ENCODE data around the gene WDCP. TPM values are rescaled to one million over a fixed set of nuclear protein-coding genes. Genes with fewer than 3 reads are reported as not detected.
"Not testable (repeated sequence)": the region's sequence is repeated elsewhere in the genome, so short reads cannot be mapped to it uniquely, and the experiment has no call there.

The WDCP gene
- total RNA-seq, 2 experiments from 2014 or later = 20.2 to 23.0 TPM

DNA sequence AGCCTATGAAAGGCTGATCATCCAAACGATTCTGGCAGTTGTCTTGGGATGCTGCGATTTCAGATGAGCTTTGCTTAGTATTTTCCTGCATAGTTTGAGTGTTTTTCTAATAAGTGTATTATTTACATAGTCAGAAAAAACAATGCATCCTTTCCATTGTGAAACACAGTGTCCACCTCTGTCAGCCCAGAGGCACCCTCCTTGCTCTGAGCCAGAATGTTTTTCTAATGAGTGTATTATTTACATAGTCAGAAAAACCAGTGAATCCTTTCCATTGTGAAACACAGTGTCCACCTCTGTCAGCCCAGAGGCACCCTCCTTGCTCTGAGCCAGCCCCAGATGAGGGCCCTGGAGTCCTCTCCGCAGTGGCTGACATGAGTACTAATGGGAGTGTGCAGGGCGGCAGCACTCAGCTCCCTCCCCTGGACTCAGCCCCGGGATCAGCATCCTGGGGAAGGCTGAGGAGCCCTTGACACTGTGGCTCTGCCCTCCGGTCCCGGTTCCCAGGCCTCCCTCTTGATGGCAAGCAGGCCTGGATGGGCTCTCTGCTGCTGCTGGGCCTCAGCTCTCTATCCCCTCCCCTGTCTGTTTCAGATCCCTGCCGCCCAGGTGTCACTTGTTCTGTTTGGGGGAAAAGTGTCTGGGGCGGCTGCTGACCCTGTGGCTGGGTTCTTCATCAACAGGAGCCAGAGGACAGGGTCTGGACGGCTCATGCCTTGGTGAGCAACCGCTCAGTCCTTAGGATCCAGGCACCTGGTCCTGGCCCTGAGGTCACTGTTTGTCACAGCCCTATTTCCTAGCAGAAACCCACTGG is 31.4 kb downstream of the WDCP start:
- TF ChIP-seq, protein P1, sequence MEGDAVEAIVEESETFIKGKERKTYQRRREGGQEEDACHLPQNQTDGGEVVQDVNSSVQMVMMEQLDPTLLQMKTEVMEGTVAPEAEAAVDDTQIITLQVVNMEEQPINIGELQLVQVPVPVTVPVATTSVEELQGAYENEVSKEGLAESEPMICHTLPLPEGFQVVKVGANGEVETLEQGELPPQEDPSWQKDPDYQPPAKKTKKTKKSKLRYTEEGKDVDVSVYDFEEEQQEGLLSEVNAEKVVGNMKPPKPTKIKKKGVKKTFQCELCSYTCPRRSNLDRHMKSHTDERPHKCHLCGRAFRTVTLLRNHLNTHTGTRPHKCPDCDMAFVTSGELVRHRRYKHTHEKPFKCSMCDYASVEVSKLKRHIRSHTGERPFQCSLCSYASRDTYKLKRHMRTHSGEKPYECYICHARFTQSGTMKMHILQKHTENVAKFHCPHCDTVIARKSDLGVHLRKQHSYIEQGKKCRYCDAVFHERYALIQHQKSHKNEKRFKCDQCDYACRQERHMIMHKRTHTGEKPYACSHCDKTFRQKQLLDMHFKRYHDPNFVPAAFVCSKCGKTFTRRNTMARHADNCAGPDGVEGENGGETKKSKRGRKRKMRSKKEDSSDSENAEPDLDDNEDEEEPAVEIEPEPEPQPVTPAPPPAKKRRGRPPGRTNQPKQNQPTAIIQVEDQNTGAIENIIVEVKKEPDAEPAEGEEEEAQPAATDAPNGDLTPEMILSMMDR (IDR thresholded peaks at IDR 0.05) = no peak
- ATAC-seq (no peak), DNase-seq (no peak)
- Mint-ChIP-seq H3K4me1 (ENCODE audit: low read depth) (peaks cover 3% of the 10 kb centered on the region), H3K9me3 (no peaks in the 10 kb centered on the region), H3K36me3 (ENCODE audit: low read depth) (no peaks in the 10 kb centered on the region), H3K4me3 (no peak overlapping the region), H3K27ac (no peak overlapping the region), H3K27me3 (peaks cover 14% of the 10 kb centered on the region)
- intact Hi-C loops (cut with micrococcal nuclease) = no loop called here
- CTCF ChIA-PET = no interaction called here
- POLR2A ChIA-PET = no interaction called here

DNA sequence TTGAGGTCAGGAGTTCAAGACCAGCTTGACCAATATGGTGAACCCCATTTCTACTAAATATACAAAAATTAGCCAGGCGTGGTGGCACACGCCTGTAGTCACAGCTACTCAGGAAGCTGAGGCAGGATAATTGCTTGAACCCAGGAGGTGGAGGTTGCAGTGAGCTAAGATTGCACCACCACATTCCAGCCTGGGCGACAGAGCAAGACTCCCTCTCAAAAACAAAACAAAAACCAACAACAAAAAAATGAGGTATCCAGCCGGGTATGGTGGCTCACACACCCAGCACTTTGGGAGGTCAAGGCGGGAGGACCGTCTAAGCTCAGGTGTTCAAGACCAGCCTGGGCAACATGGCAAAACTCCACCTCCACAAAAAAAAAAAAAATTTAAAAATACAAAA is 32.3 kb downstream of the WDCP start:
- H3K36me3 Mint-ChIP-seq (ENCODE audit: low read depth); H3K4me3 Mint-ChIP-seq; H3K4me1 Mint-ChIP-seq (ENCODE audit: low read depth); intact Hi-C loops (cut with micrococcal nuclease); H3K27ac Mint-ChIP-seq; H3K9me3 Mint-ChIP-seq; ATAC-seq; CTCF ChIA-PET; DNase-seq; POLR2A ChIA-PET: not testable (repeated sequence)
- H3K27me3 Mint-ChIP-seq = peaks cover 15% of the 10 kb centered on the region

DNA sequence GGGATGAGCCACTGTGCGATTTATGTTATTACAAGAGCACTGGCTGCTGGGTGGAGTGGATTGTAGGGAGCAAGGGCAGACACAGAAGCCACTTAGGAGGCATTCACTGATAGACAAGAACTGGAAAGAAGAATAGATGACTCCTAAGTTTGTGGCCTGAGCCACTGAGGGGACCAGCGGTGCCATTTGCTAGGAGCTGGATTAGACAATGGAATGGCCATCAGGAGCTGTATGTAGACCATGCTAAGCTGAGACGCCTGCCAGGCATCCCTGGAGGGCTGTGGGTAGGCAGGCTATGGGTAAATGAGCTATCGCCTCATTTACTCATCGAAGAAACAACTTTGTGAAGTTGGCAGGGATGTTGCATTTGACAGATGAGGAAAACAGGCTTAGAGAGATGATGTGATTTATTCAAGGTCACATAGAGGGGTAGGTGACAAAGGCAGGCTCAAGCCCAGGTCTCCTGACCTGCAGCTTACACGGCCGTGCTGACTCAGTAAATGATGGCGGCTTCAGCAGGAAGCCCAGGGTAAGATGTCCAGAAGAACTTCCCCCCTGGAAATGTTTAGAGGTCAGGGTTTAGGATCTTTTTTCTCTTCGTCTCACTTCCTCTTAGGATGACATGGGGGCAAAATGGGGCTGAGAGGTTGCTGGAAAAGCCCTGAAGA is 34.5 kb downstream of the WDCP start:
- TF ChIP-seq, protein P1 (IDR thresholded peaks at IDR 0.05) = no peak
- ATAC-seq (no peak), DNase-seq (no peak)
- H3K4me3 Mint-ChIP-seq = no peak overlapping the region
- H3K27me3 Mint-ChIP-seq = peaks cover 23% of the 10 kb centered on the region
- H3K4me1 Mint-ChIP-seq (ENCODE audit: low read depth) = peaks cover 3% of the 10 kb centered on the region
- POLR2A ChIA-PET = no interaction called here
- CTCF ChIA-PET = no interaction called here
- no peak overlapping the region for H3K27ac Mint-ChIP-seq
- intact Hi-C loops (cut with micrococcal nuclease) = no loop called here
- H3K9me3 Mint-ChIP-seq = no peaks in the 10 kb centered on the region
- H3K36me3 Mint-ChIP-seq (ENCODE audit: low read depth) = no peaks in the 10 kb centered on the region

DNA sequence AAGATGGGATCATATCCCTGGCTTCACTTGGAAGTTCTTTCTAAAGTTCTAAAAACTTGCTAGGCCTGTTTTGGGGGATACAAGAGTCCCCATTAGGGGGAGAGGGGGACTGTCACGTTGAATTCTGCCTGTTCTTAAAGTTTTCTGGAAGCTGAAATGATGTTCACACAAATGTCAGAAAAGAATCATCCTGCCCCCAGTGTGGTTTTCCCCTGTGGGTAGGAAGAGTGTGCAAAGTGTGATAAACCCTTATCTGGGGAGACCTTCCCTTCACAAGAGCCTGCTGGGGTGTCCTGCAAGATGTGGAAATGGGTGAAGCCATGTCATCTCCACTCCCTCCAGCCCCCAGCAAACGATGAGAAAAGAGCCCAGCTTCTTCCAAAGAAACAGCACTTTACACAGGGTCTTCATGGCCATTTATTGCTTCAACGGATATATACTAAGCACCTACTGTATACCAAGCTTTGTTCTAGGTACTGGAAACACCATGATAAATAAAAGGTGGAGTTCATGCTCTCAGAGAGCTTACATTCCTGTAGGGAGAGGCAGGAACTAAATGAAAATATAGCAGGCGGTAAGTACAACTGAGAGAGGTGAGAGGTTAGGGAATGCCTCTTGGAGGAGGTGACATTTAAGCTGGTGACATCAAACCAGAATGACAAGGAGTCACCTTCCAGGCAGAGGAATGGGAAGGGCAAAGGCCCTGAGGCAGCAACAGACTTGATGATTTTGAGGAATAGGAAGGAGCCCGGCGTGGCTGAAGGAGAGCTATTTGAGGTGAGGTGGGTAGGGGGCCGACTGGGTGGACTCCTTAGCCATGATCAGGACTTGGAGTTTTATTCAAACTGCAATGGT is 35.7 kb downstream of the WDCP start:
- TF ChIP-seq, protein P1 (IDR thresholded peaks at IDR 0.05) = no peak
- no peak overlapping the region for H3K4me3 Mint-ChIP-seq
- intact Hi-C loops (cut with micrococcal nuclease) = no loop called here
- POLR2A ChIA-PET = interaction anchor here (1.2 kb wide), 1 partner anchor 84 kb away, joined by 4 read pairs; the partner anchor contains the start of gene ATAD2B
- H3K4me1 Mint-ChIP-seq (ENCODE audit: low read depth) = peaks cover 3% of the 10 kb centered on the region
- no peak for ATAC-seq
- H3K9me3 Mint-ChIP-seq = no peaks in the 10 kb centered on the region
- H3K36me3 Mint-ChIP-seq (ENCODE audit: low read depth) = no peaks in the 10 kb centered on the region
- H3K27ac Mint-ChIP-seq = no peak overlapping the region
- CTCF ChIA-PET = interaction anchor here (1.1 kb wide), 1 partner anchor 73 kb away, joined by 3 read pairs; the partner anchor contains the start of gene TP53I3
- no peak for DNase-seq
- peaks cover 23% of the 10 kb centered on the region for H3K27me3 Mint-ChIP-seq

DNA sequence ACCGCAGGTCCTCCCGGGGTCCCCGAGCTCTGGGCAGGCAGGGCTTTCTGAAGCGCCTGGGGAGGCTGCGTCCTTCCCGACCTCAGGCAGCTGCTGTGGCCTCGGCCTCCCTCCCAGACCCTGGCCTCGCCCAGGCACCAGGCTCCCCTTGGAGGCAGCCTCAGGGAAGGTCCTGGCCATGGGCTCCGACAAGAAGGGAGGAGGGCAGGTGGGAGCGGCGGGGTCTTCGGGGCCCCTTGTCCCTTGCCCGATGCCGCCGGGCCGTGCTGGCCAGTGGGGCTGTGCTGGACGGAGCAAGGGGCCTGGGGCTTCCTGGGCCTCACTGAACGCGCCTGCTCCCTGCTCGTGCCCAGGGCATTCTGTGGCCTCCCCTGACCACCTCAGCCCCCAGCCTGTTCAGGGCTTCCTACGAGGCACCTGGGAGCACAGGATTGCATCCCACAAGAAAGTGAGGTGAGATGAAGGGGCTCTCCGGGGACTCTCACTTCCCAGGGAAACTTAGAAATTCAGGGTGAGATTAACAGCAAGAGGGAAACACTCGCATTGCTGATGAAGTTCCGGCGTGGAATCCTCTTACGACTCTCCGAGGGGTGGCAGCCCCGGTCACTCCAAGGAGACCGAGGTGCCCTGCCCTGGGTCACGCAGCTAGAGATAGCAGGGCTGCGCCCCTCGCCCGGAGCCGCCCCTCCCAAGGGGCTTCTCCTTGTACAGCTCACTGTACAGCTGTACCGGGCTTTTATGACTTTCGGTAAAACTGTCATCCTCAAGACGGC is 36.5 kb downstream of the WDCP start:
- DNase-seq (no peak), ATAC-seq (no peak)
- TF ChIP-seq, protein P1 (IDR thresholded peaks at IDR 0.05) = no peak
- intact Hi-C loops (cut with micrococcal nuclease) = no loop called here
- no peak overlapping the region for H3K4me3 Mint-ChIP-seq
- POLR2A ChIA-PET = interaction anchor here (1.2 kb wide), 1 partner anchor 84 kb away, joined by 4 read pairs; the partner anchor contains the start of gene ATAD2B
- peaks cover 23% of the 10 kb centered on the region for H3K27me3 Mint-ChIP-seq
- H3K27ac Mint-ChIP-seq = no peak overlapping the region
- H3K4me1 Mint-ChIP-seq (ENCODE audit: low read depth) = peaks cover 3% of the 10 kb centered on the region
- CTCF ChIA-PET = interaction anchor here (1.4 kb wide), 1 partner anchor 73 kb away, joined by 5 read pairs; the partner anchor contains the start of gene TP53I3
- H3K9me3 Mint-ChIP-seq = no peaks in the 10 kb centered on the region
- no peaks in the 10 kb centered on the region for H3K36me3 Mint-ChIP-seq (ENCODE audit: low read depth)
